Mononuclear cell (primary cell): Measurements from ENCODE around the gene ANKRD44. TPM values are rescaled to one million over a fixed set of nuclear protein-coding genes. Genes with fewer than 3 reads are reported as not detected.
"Not testable (repeated sequence)": the region's sequence is repeated elsewhere in the genome, so short reads cannot be mapped to it uniquely, and the experiment has no call there.

Source experiments
- H3K27me3 ChIP-seq: 2 replicates; pipeline ENCODE4 v1.6.0; 2011; ENCODE audit warnings: low read length, control low read depth; ENCODE audit not compliant: insufficient read depth
- H3K4me1 ChIP-seq: 2 replicates; pipeline ENCODE4 v1.5.1; 2011; ENCODE audit warnings: mild to moderate bottlenecking, low read length, control low read depth; ENCODE audit not compliant: insufficient read depth
- H3K4me3 ChIP-seq: 2 replicates; pipeline ENCODE4 v1.5.1; 2011; ENCODE audit warnings: mild to moderate bottlenecking, low read length, moderate library complexity
- H3K9me3 ChIP-seq: 2 replicates; pipeline ENCODE4 v1.5.1; 2011; ENCODE audit warnings: low read depth, mild to moderate bottlenecking, control low read depth, low read length
- total RNA-seq: library from RNA; depleted of rRNA; stranded (reverse); fragments of >200 nt; gene quantifications from one replicate; pipeline ENCODE4 v1.2.3, GENCODE V29; 2012

The ANKRD44 gene
- total RNA-seq: 171 TPM

GRCh38 chr2:197310271-197310985 lies at the start of gene ANKRD44:
Gene ANKRD44 (minus strand): TSS chr2:197310780. CDS start chr2:197310604, 176 bp downstream.
- peaks cover 40% of the 10 kb centered on the region for H3K4me1 ChIP-seq
- no peaks in the 10 kb centered on the region for H3K9me3 ChIP-seq
- no peaks in the 10 kb centered on the region for H3K27me3 ChIP-seq
- peak within 1 kb of the TSS; percentile 92 for H3K4me3 ChIP-seq

DNA sequence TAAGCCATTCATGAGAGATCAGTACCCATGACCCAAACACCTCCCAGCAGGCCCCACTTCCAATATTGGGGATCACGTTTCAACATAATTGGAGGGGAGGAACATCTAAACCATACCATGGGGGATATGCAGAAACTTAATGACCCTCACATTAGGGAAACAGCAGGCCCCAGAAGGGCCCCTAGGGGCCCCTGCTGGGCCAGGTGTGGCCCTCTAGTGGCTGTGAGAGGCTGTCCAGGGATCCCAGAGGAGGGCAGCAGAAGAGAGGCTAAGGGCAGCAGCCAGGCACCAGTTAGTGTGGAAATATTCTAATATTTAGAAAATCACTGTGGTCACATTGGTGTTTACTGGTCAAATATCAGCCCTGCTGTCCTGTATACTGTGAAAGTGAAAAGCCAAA lies 49.3 kb upstream of the ANKRD44 start:
- no peaks in the 10 kb centered on the region for H3K27me3 ChIP-seq
- H3K9me3 ChIP-seq: no peaks in the 10 kb centered on the region
- no peaks in the 10 kb centered on the region for H3K4me1 ChIP-seq
- no peak overlapping the region for H3K4me3 ChIP-seq

- Histone ChIP-seq H3K9me3 (no peaks in the 10 kb centered on the region), H3K27me3 (no peaks in the 10 kb centered on the region), H3K4me3 (no peak overlapping the region), H3K4me1 (no peaks in the 10 kb centered on the region)
Observed at GRCh38 chr2:197358931-197359330, 48.4 kb upstream of the ANKRD44 start.

GRCh38 chr2:197357986-197358385 lies 47.4 kb upstream of the ANKRD44 start:
- Histone ChIP-seq H3K4me3 (no peak overlapping the region), H3K4me1 (no peaks in the 10 kb centered on the region), H3K27me3 (no peaks in the 10 kb centered on the region), H3K9me3 (no peaks in the 10 kb centered on the region)

DNA sequence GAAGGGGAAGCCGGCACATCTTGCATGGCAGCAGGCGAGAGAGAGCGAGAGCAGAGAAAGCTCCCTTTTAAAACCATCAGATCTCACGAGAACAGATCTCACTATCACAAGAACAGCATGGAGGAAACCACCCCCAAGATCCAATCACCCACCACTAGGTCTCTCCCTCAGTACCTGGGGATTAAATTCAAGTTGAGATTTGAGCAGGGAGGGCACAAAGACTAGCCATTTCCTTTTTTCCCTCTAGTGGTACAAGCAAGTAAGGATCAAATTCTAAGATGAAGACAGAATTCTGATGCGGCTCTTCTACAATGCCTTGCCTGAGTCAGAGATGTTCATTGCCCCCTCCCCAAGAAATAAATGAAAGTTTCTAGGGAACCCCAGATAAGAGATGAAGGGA lies 45.6 kb upstream of the ANKRD44 start:
- H3K9me3 ChIP-seq: no peaks in the 10 kb centered on the region
- no peaks in the 10 kb centered on the region for H3K4me1 ChIP-seq
- H3K4me3 ChIP-seq: no peak overlapping the region
- no peaks in the 10 kb centered on the region for H3K27me3 ChIP-seq

DNA sequence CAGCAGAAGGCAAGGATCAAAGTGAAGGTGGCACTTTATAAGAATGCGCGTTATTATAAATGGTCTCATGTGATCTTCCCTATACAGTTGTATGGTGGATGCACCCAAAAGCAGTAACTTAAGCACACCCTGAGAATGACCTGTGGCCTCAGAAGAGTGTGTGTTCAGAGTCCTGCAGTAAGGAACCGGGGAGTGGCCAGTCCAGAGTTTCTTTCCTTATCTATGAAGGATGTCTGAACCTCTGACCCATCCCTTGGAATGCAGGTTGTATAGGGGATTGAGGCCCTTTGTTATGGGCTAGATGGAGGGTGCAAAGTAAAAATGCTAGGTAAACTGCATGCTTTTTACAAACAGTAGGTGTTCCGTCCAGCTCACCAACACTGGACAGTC lies 43.6 kb upstream of the ANKRD44 start:
- Histone ChIP-seq H3K4me3 (no peak overlapping the region), H3K27me3 (no peaks in the 10 kb centered on the region), H3K4me1 (no peaks in the 10 kb centered on the region), H3K9me3 (no peaks in the 10 kb centered on the region)

- H3K27me3 ChIP-seq: no peaks in the 10 kb centered on the region
- no peaks in the 10 kb centered on the region for H3K9me3 ChIP-seq
- H3K4me3 ChIP-seq: no peak overlapping the region
- H3K4me1 ChIP-seq: no peaks in the 10 kb centered on the region
Observed at GRCh38 chr2:197353393-197354168, 43.0 kb upstream of the ANKRD44 start.

- H3K9me3 ChIP-seq: no peaks in the 10 kb centered on the region
- no peaks in the 10 kb centered on the region for H3K4me1 ChIP-seq
Observed at GRCh38 chr2:197349699-197350098, 39.1 kb upstream of the ANKRD44 start.

DNA sequence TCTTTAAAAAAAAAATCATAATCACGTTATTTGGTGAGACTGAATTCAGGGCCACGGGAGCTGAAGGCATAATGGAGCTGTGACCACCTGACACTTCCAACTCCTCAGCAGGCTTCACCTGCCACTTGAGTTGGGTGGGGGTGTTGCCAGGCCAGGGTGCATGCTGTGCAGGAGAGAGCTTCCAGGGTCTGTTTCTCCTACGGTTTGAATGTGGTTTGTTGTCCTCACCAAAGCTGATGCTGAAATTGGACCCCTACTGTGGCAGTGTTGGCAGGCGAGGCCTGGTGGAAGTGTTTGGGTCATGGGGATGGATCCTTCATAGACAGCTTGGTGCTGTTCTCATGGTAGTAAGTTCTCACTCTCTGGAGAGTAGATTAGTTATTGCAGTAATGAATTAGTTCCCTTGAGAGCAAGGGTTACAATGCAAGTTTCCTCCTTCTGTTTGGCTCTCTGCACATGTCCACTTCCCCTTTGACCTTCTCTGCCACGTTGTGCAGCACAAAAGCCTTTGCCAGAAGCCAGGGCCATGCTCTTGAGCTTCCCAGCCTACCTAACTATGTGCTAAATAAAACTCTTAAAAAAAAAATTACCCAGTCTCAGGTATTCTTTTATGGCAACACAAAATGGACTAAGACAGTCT lies 38.3 kb upstream of the ANKRD44 start:
- H3K4me3 ChIP-seq: no peak overlapping the region
- no peaks in the 10 kb centered on the region for H3K27me3 ChIP-seq
- H3K9me3 ChIP-seq: no peaks in the 10 kb centered on the region
- no peaks in the 10 kb centered on the region for H3K4me1 ChIP-seq

More at GRCh38 chr2:197349699-197350098, 39.1 kb upstream of the ANKRD44 start:
- Histone ChIP-seq H3K27me3 (no peaks in the 10 kb centered on the region), H3K4me3 (no peak overlapping the region)

- Histone ChIP-seq H3K27me3 (no peaks in the 10 kb centered on the region), H3K4me3 (no peak overlapping the region), H3K4me1 (no peaks in the 10 kb centered on the region), H3K9me3 (no peaks in the 10 kb centered on the region)
Observed at GRCh38 chr2:197345846-197346370, 35.3 kb upstream of the ANKRD44 start.

DNA sequence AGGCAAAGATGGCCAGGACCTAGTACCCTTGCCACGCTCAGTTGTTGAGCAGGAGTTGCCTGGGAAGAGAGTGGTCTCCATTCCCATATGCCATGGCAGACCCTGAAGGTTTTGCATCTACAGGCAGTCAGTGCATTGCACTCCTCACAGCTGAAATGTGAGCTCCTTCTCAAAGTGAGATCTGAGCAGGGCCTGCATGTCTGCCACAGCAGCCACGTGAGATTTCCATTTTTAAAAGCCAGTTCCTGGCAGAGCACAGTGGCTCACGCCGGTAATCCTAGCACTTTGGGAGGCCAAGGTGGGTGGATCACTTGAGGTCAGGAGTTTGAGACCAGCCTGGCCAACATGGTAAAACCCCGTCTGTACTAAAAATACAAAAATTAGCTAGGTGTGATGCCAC lies 33.4 kb upstream of the ANKRD44 start:
- H3K27me3 ChIP-seq, H3K4me3 ChIP-seq, H3K4me1 ChIP-seq, H3K9me3 ChIP-seq: not testable (repeated sequence)

GRCh38 chr2:197340591-197340990 lies 30.0 kb upstream of the ANKRD44 start:
- H3K4me3 ChIP-seq: no peak overlapping the region
- no peaks in the 10 kb centered on the region for H3K9me3 ChIP-seq
- H3K27me3 ChIP-seq: no peaks in the 10 kb centered on the region
- H3K4me1 ChIP-seq: peaks cover 4% of the 10 kb centered on the region

DNA sequence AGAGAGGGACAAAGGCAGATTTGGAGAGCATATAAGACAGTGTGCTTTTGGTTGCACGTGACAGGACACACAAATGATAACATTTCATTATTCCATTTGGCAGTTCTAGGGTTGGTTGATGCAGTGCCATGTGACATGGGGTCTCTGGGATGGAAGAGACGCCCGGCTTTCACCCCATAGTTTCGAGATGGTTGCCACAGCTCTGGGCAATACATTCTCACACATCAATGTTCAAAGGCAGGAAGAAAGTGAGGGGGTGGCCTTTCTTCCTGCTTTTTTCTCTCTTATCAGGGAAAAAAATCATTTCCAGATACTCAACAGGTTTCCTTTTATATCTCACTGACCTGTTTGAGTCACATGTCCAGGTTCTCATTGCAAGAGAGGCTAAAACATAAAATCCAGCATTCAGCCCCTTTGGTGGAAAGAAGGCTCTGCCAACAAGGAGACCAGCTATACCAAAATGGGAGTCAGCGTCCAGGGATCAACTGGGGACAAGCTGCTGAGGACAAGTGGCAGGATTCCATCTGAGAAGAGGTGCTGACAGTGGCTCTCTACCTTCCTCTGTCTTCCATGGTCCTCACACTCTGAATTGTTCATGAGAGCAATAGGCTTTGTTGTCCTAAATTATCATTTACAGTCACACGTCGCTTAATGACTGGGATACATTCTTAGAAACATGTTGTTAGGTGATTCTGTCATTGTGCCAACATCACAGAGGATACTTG lies 29.1 kb upstream of the ANKRD44 start:
- Histone ChIP-seq H3K4me1 (peaks cover 4% of the 10 kb centered on the region), H3K9me3 (no peaks in the 10 kb centered on the region), H3K27me3 (no peaks in the 10 kb centered on the region), H3K4me3 (no peak overlapping the region)

- no peak overlapping the region for H3K4me3 ChIP-seq
- peaks cover 4% of the 10 kb centered on the region for H3K4me1 ChIP-seq
- no peaks in the 10 kb centered on the region for H3K27me3 ChIP-seq
- no peaks in the 10 kb centered on the region for H3K9me3 ChIP-seq
Observed at GRCh38 chr2:197339016-197339415, 28.4 kb upstream of the ANKRD44 start.

DNA sequence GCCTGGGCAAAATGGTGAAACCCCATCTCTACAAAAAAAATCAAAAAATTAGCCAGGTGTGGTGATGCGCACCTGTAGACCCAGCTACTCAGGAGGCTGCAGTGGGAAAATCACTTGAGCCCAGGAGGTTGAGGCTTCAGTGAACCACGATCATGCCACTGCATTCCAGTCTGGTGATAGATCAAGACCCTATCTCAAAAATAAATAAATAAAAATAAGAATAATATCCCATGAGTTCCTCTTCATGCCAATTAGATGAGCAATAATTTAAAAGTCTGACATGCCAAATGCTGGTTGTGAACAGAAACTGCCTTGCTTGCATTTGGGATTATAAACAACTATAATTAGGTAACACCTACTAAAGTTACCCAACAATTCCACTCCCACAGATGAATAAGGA lies 22.1 kb upstream of the ANKRD44 start:
- Histone ChIP-seq H3K27me3 (no peaks in the 10 kb centered on the region), H3K4me1 (peaks cover 9% of the 10 kb centered on the region), H3K9me3 (no peaks in the 10 kb centered on the region), H3K4me3 (no peak overlapping the region)
